H9 (cell line): ENCODE measurements around the gene GBE1. TPM values are rescaled to one million over a fixed set of nuclear protein-coding genes. Genes with fewer than 3 reads are reported as not detected.

Source experiments
- DNase-seq: peaks from one replicate; pipeline ENCODE4 v3.0.0-alpha.2; 2017
- H2AFZ ChIP-seq: one replicate; pipeline ENCODE4 v1.6.1; 2013; ENCODE audit warnings: mild to moderate bottlenecking, low read length, control low read depth, moderate library complexity
- H2AK5ac ChIP-seq: 2 replicates; pipeline ENCODE4 v1.6.1; 2013; ENCODE audit warnings: low read length, control low read depth, mixed read lengths; ENCODE audit not compliant: insufficient read length
- H2BK120ac ChIP-seq: one replicate; pipeline ENCODE4 v1.6.1; 2013; ENCODE audit warnings: low read depth, mild to moderate bottlenecking, low read length, control low read depth, inconsistent platforms; ENCODE audit not compliant: poor library complexity, severe bottlenecking
- H2BK12ac ChIP-seq: 2 replicates; pipeline ENCODE4 v1.6.1; 2013; ENCODE audit warnings: low read length, control low read depth, mixed read lengths, low read depth; ENCODE audit not compliant: insufficient read length
- H2BK15ac ChIP-seq: 2 replicates; pipeline ENCODE4 v1.6.1; 2013; ENCODE audit warnings: low read depth, low read length, control low read depth
- H2BK20ac ChIP-seq: one replicate; pipeline ENCODE4 v1.6.1; 2013; ENCODE audit warnings: low read depth, mild to moderate bottlenecking, low read length, control low read depth, inconsistent platforms; ENCODE audit not compliant: poor library complexity, severe bottlenecking
- H2BK5ac ChIP-seq: 2 replicates; pipeline ENCODE4 v1.6.1; 2013; ENCODE audit warnings: low read length, control low read depth, mixed read lengths; ENCODE audit not compliant: insufficient read length
- H3K14ac ChIP-seq: 2 replicates; pipeline ENCODE4 v1.6.1; 2013; ENCODE audit warnings: low read length, control low read depth; ENCODE audit not compliant: insufficient read depth
- H3K18ac ChIP-seq: 2 replicates; pipeline ENCODE4 v1.6.1; 2013; ENCODE audit warnings: low read depth, mild to moderate bottlenecking, mixed read lengths, low read length, control low read depth; ENCODE audit not compliant: insufficient read length
- H3K23ac ChIP-seq: 2 replicates; pipeline ENCODE4 v1.6.1; 2013; ENCODE audit warnings: low read length, control low read depth, mixed read lengths, low read depth; ENCODE audit not compliant: insufficient read length
- H3K23me2 ChIP-seq: 2 replicates; pipeline ENCODE4 v1.6.1; 2013; ENCODE audit warnings: low read depth, mild to moderate bottlenecking, mixed read lengths, low read length, control low read depth; ENCODE audit not compliant: insufficient read length, poor library complexity, severe bottlenecking
- H3K27ac ChIP-seq: 2 replicates; pipeline ENCODE4 v1.5.1; 2013; ENCODE audit warnings: low read length, control low read depth, mixed read lengths, low read depth; ENCODE audit not compliant: insufficient read length
- H3K27me3 ChIP-seq: 2 replicates; pipeline ENCODE4 v1.6.1; 2013; ENCODE audit warnings: low read length, control low read depth, inconsistent platforms; ENCODE audit not compliant: insufficient read depth
- H3K4ac ChIP-seq: 2 replicates; pipeline ENCODE4 v1.6.1; 2013; ENCODE audit warnings: low read depth, mild to moderate bottlenecking, control low read depth, inconsistent platforms, low read length, moderate library complexity
- H3K4me1 ChIP-seq: 2 replicates; pipeline ENCODE4 v1.6.1; 2013; ENCODE audit warnings: low read length, control low read depth, inconsistent platforms; ENCODE audit not compliant: insufficient read depth
- H3K4me2 ChIP-seq: 2 replicates; pipeline ENCODE4 v1.6.1; 2013; ENCODE audit warnings: low read length, control low read depth, mixed read lengths; ENCODE audit not compliant: insufficient read length, insufficient read depth
- H3K56ac ChIP-seq: 2 replicates; pipeline ENCODE4 v1.6.1; 2013; ENCODE audit warnings: low read depth, mild to moderate bottlenecking, mixed read lengths, low read length, control low read depth; ENCODE audit not compliant: insufficient read length
- H3K79me1 ChIP-seq: 2 replicates; pipeline ENCODE4 v1.6.1; 2013; ENCODE audit warnings: low read depth, mild to moderate bottlenecking, moderate library complexity, low read length, control low read depth, inconsistent platforms; ENCODE audit not compliant: insufficient read depth, poor library complexity, severe bottlenecking
- H3K79me2 ChIP-seq: 2 replicates; pipeline ENCODE4 v1.6.1; 2013; ENCODE audit warnings: low read length, control low read depth, inconsistent platforms; ENCODE audit not compliant: insufficient read depth
- H3K9ac ChIP-seq: 2 replicates; pipeline ENCODE4 v1.6.1; 2013; ENCODE audit warnings: low read length, control low read depth, mixed read lengths; ENCODE audit not compliant: insufficient read length; ENCODE audit errors: extremely low read depth
- H3K9me3 ChIP-seq: one replicate; pipeline ENCODE4 v1.6.1; 2013; ENCODE audit warnings: low read depth, low read length, inconsistent platforms; ENCODE audit not compliant: control insufficient read depth
- H3T11ph ChIP-seq: one replicate; pipeline ENCODE4 v1.6.1; 2013; ENCODE audit warnings: mild to moderate bottlenecking, low read length, control low read depth, inconsistent platforms
- H4K20me1 ChIP-seq: one replicate; pipeline ENCODE4 v1.6.1; 2013; ENCODE audit not compliant: control insufficient read depth, insufficient read length, insufficient read depth
- H4K5ac ChIP-seq: 2 replicates; pipeline ENCODE4 v1.6.1; 2013; ENCODE audit warnings: low read depth, mild to moderate bottlenecking, mixed read lengths, low read length, control low read depth; ENCODE audit not compliant: insufficient read length
- H4K8ac ChIP-seq: replicated peaks from 2 replicates; pipeline ENCODE4 v1.6.1; 2013; ENCODE audit warnings: low read length, control low read depth, mixed read lengths, low read depth; ENCODE audit not compliant: insufficient read length
- H4K91ac ChIP-seq: 2 replicates; pipeline ENCODE4 v1.6.1; 2013; ENCODE audit warnings: low read depth, mild to moderate bottlenecking, moderate library complexity, mixed read lengths, low read length, control low read depth; ENCODE audit not compliant: insufficient read length
- H3K27ac Mint-ChIP-seq, 3 experiments: 2 replicates in 2 of 3; 3 replicates in 1 of 3; pipeline ENCODE4 v1.8.0; 2020 to 2021; ENCODE audit warnings: mixed read lengths in 3 of 3, mild to moderate bottlenecking in 1 of 3, moderate library complexity in 1 of 3
- H3K27me3 Mint-ChIP-seq: 2 replicates; pipeline ENCODE4 v1.8.0; 2021; ENCODE audit warnings: low read depth, mild to moderate bottlenecking, moderate library complexity, mixed read lengths
- H3K36me3 Mint-ChIP-seq, 3 experiments: 2 replicates in 2 of 3; 3 replicates in 1 of 3; pipeline ENCODE4 v1.8.0; 2020 to 2021; ENCODE audit warnings: low read depth in 3 of 3, mixed read lengths in 3 of 3; ENCODE audit not compliant: insufficient read depth in 1 of 3
- H3K4me1 Mint-ChIP-seq, 2 experiments: 2 replicates each; pipeline ENCODE4 v1.8.0; 2020; ENCODE audit warnings: mixed read lengths in 2 of 2
- H3K4me3 Mint-ChIP-seq, 2 experiments: 2 replicates in 1 of 2; 3 replicates in 1 of 2; pipeline ENCODE4 v1.8.0; 2020 to 2021; ENCODE audit warnings: mild to moderate bottlenecking in 2 of 2, mixed read lengths in 2 of 2, moderate library complexity in 1 of 2
- H3K9me3 Mint-ChIP-seq, 2 experiments: 2 replicates in 1 of 2; 3 replicates in 1 of 2; pipeline ENCODE4 v1.8.0; 2020; ENCODE audit warnings: mild to moderate bottlenecking in 2 of 2, mixed read lengths in 2 of 2, moderate library complexity in 1 of 2
- CTCF ChIP-seq: fragments of 200-600 bp; sonication (generic); conservative IDR thresholded peaks from 3 replicates; pipeline ENCODE4 v1.8.0; 2021; ENCODE audit warnings: antibody characterized with exemption, mild to moderate bottlenecking
- WGBS: extraction: QIAGEN DNeasy Blood & Tissue Kit; methylation state at CpG from one replicate; pipeline ENCODE4 v1.1.7; 2013; ENCODE audit warnings: missing lambda C conversion rate, low lambda C conversion rate, mixed read lengths; ENCODE audit not compliant: insufficient read length; ENCODE audit errors: extremely low coverage; 5-methylcytosine and 5-hydroxymethylcytosine counted together
- total RNA-seq: library from RNA; stranded (reverse); gene quantifications from 2 replicates; pipeline ENCODE4 v1.2.1, GENCODE V29; 2021

Gene GBE1
- total RNA-seq, 1 experiment from 2014 or later = 13.8 TPM

DNA sequence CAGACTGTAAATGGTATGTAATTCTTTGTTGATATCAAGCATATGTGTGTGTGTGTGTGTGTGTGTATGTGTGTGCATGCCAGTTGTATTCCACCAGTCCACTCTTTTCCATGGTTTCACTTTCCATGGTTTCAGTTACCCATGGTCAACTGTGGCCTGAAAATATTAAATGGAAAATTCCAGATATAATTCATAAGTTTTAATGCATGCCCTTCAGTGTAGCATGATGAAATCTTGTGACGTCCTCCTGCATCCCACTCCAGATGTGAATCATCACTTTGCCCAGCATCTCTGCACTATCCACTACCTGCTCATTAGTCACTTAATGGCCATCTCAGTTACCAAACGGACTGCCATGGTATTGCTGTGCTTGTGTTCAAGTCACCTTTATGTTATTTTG lies 215.9 kb downstream of the GBE1 start:
- H3K56ac ChIP-seq = no peak overlapping the region
- no peak overlapping the region for H3K23ac ChIP-seq
- WGBS = no CpG with 5 or more reads among the region's 2 CpGs
- H2BK20ac ChIP-seq = no peak overlapping the region
- H3K14ac ChIP-seq = no peak overlapping the region
- H3K23me2 ChIP-seq = no peaks in the 10 kb centered on the region
- no peak overlapping the region for H3K18ac ChIP-seq
- no peak overlapping the region for H2BK120ac ChIP-seq
- H3K79me1 ChIP-seq = no peaks in the 10 kb centered on the region
- Mint-ChIP-seq H3K27me3 (no peaks in the 10 kb centered on the region), H3K36me3 (peaks cover 12 to 24% (median 20%) of the 10 kb centered on the region in 3 experiments; a peak in 6 of 7 replicates), H3K9me3 (peaks cover 10 to 18% of the 10 kb centered on the region in 2 experiments; a peak in 4 of 5 replicates), H3K4me1 (no peaks in the 10 kb centered on the region), H3K27ac (no peak overlapping the region), H3K4me3 (no peak overlapping the region)
- no peak overlapping the region for H2AK5ac ChIP-seq
- H3K27ac ChIP-seq = no peak overlapping the region
- no peak overlapping the region for H4K8ac ChIP-seq
- no peak overlapping the region for H2BK5ac ChIP-seq
- no peaks in the 10 kb centered on the region for H4K20me1 ChIP-seq
- no peak overlapping the region for H3K4ac ChIP-seq
- H3T11ph ChIP-seq = no peak overlapping the region
- no peak overlapping the region for H2BK15ac ChIP-seq
- no peaks in the 10 kb centered on the region for H3K27me3 ChIP-seq
- no peak overlapping the region for H4K5ac ChIP-seq
- no peak for DNase-seq
- no peaks in the 10 kb centered on the region for H3K4me1 ChIP-seq
- H3K4me2 ChIP-seq = no peak overlapping the region
- no peak overlapping the region for H4K91ac ChIP-seq
- no peak overlapping the region for H2AFZ ChIP-seq
- no peak overlapping the region for H3K9ac ChIP-seq
- no peaks in the 10 kb centered on the region for H3K9me3 ChIP-seq
- no peaks in the 10 kb centered on the region for H3K79me2 ChIP-seq
- no peak overlapping the region for H2BK12ac ChIP-seq
- no peak for TF ChIP-seq CTCF
